HG03025 (cell line): ENCODE measurements around the gene C16orf90.
"Not testable (repeated sequence)": the region's sequence is repeated elsewhere in the genome, so short reads cannot be mapped to it uniquely, and the experiment has no call there.

Experiments
- ATAC-seq: cut with Tn5 transposase; IDR thresholded peaks from one replicate; pipeline ENCODE4 v1.9.1; 2021; ENCODE audit warnings: mild to moderate bottlenecking, moderate library complexity; ENCODE audit not compliant: unreplicated experiment, low FRiP score

Gene C16orf90

GRCh38 chr16:3485097-3485745 lies 10.1 kb downstream of the C16orf90 start:
- ATAC-seq = no peak

- no peak for ATAC-seq
These were observed 10.8 kb downstream of the C16orf90 start for GRCh38 chr16:3484318-3485096.

DNA sequence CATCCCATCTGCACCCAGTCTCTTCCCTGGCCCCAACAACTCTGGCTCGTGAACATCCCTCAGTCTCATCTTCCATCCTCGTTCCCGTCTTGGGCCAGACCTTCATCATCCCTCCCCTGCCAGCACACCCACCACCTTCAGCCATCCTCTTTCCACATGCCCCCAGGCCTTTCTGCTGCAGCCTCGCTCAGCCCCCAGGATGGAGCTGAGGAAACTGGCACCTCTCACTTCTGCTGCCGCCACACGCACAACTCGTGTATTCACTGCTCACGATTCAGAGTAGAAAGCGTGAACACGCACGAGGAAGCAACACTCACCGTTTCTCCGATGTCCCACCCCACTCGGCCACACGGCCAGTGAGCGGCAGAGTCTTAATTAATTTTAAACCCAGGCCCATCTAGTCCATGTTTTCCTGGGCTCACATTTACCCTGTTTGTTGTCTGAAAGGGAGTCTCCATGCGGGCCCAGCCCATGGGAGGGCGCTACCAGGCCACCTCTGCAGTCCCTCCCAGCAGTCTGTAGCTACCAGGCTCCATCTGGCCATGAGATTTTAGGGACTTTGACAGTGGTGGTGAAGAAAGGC lies 12.5 kb downstream of the C16orf90 start:
- ATAC-seq = no peak

DNA sequence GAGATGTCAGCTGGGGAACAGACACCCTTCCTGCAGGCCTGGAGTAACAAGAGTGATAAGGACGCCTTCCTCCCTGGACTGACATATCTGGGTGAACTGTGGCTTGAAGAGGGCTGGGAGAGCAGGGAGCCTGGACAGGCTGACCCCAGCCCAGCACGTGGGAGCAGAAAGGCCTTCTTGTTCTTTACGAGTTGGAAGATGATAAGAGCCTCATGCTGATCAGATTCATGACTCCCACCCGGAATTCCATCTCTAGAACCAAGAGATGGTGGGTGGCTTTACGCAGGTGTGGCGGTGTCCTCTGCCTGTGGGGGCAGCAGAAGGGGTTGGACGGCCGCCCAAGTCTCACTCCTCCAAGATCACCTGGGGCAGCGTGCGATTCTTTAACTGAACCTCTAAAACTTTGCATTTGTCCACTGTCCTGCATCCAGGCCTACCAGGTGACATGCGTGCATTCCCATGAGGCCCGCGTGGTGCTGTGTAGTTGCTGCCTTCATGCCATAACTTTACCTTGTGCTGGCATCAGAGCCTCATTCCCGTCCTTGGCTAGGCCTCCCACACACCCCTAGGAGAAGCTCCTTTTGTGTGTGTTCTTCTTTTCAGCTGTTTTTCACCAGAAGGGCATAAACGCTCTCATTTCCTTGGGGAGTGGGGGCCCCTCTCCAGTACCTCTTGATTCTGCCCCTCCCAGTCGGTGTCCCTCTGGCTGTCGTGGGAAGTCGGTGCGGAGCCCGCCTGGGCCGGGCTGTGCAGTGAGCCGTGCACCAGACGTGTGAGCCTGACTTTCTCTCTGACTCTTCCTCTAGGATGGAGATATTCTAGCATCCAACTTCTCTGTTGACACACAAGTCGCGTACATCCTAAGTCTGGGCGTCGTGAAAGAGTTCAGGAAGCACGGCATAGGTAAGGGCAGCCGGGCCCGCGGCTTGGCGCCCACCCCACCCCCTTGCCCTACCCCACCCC lies 13.3 kb downstream of the C16orf90 start:
- ATAC-seq = no peak

GRCh38 chr16:3480901-3481695 lies 14.2 kb downstream of the C16orf90 start:
- ATAC-seq = no peak

GRCh38 chr16:3479654-3480216 lies 15.6 kb downstream of the C16orf90 start:
- no peak for ATAC-seq

- no peak for ATAC-seq
These were observed 16.9 kb downstream of the C16orf90 start for GRCh38 chr16:3478242-3478925.

- ATAC-seq = no peak
These were observed 18.9 kb downstream of the C16orf90 start for GRCh38 chr16:3476409-3476808.

- no peak for ATAC-seq
These were observed 19.5 kb downstream of the C16orf90 start for GRCh38 chr16:3475604-3476375.

GRCh38 chr16:3474870-3475269 lies 20.4 kb downstream of the C16orf90 start:
- ATAC-seq = not testable (repeated sequence)

- no peak for ATAC-seq
These were observed 21.0 kb downstream of the C16orf90 start for GRCh38 chr16:3474136-3474779.

DNA sequence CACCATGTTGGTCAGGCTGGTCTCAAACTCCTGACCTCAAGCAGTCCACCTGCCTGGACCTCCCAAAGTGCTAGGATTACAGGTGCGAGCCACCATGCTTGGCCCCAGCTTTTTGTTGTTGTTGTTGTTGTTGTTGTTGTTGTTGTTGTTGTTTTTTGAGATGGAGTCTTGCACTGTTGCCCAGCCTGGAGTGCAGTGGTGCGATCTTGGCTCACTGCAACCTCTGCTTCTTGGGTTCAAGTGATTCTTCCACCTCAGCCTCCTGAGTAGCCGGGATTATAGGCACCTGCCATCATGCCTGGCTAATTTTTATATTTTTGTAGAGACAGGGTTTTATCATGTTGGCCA lies 21.7 kb downstream of the C16orf90 start:
- ATAC-seq = not testable (repeated sequence)

- ATAC-seq = no peak
These were observed 22.3 kb downstream of the C16orf90 start for GRCh38 chr16:3472878-3473595.

- no peak for ATAC-seq
These were observed 23.6 kb downstream of the C16orf90 start for GRCh38 chr16:3471518-3472176.

- no peak for ATAC-seq
These were observed 24.6 kb downstream of the C16orf90 start for GRCh38 chr16:3470723-3471122.

- no peak for ATAC-seq
These were observed 25.6 kb downstream of the C16orf90 start for GRCh38 chr16:3469736-3470135.

DNA sequence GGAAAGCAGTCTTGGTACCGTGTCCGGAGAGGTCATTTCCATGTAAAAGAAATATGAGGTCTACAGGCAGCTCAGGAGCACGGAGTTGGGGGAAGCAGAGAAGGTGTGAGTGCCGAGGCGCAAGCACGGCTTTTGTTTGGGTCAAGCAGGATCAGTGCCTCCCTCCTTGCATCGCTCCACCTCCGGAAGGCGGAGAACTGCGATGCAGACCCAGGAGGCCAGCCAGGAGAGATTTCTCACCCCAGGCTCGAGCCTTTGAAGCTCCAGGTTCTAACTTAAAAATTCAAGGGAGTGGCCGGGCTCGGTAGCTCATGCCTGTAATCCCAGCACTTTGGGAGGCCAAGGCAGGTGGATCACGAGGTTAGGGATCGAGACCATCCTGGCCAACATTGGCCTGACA lies 26.8 kb downstream of the C16orf90 start:
- ATAC-seq = no peak
